ENCODE data around the gene U2AF2. TPM values are rescaled to one million over a fixed set of nuclear protein-coding genes. Genes with fewer than 3 reads are reported as not detected.

The U2AF2 gene
- total RNA-seq, 2 experiments from 2014 or later, result 211 to 264 TPM

GRCh38 chr19:55646889-55647731 lies 7.7 kb upstream of the U2AF2 start:
- TF ChIP-seq EZH2phosphoT487 (IDR thresholded peaks at IDR 0.05; ENCODE audit: borderline replicate concordance, low read depth, low read length), result no peak
- TF ChIP-seq, protein P1, sequence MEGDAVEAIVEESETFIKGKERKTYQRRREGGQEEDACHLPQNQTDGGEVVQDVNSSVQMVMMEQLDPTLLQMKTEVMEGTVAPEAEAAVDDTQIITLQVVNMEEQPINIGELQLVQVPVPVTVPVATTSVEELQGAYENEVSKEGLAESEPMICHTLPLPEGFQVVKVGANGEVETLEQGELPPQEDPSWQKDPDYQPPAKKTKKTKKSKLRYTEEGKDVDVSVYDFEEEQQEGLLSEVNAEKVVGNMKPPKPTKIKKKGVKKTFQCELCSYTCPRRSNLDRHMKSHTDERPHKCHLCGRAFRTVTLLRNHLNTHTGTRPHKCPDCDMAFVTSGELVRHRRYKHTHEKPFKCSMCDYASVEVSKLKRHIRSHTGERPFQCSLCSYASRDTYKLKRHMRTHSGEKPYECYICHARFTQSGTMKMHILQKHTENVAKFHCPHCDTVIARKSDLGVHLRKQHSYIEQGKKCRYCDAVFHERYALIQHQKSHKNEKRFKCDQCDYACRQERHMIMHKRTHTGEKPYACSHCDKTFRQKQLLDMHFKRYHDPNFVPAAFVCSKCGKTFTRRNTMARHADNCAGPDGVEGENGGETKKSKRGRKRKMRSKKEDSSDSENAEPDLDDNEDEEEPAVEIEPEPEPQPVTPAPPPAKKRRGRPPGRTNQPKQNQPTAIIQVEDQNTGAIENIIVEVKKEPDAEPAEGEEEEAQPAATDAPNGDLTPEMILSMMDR (conservative IDR thresholded peaks at IDR 0.05; ENCODE audit: low read length), result no peak
- intact Hi-C loops (cut with micrococcal nuclease; ENCODE audit: unreplicated experiment), result no loop called here
- H4K20me1 ChIP-seq (ENCODE audit: insufficient read depth, low read length), result no peaks in the 10 kb centered on the region
- H2AFZ ChIP-seq (ENCODE audit: low read length), result no peak overlapping the region
- H3K9me3 ChIP-seq (ENCODE audit: low read length), result no peaks in the 10 kb centered on the region
- H3K36me3 ChIP-seq (ENCODE audit: insufficient read depth, low read length), result peaks cover 53% of the 10 kb centered on the region
- H3K79me2 ChIP-seq (ENCODE audit: insufficient read depth, low read depth, low read length), result peaks cover 53% of the 10 kb centered on the region
- DNase-seq (ENCODE audit: low spot score), result peak; percentile 89
- H3K4me3 ChIP-seq (ENCODE audit: low read depth, low read length, poor library complexity, severe bottlenecking), result peak overlapping the region; percentile 72
- peak overlapping the region; percentile 98 for H3K4me2 ChIP-seq (ENCODE audit: low read length)
- peaks cover 51% of the 10 kb centered on the region for H3K4me1 ChIP-seq (ENCODE audit: insufficient read depth, low read length, poor library complexity, severe bottlenecking)
- POLR2A ChIA-PET, result interaction anchor here (0.6 to 1.4 kb wide), 5 partner anchors 10 to 396 kb away, joined by 3 to 4 read pairs (median 3); partner anchors contain the start of genes FIZ1 and ZNF784
- peak overlapping the region; percentile 90 for H3K27ac ChIP-seq (ENCODE audit: low read depth, low read length, poor library complexity, severe bottlenecking)
- H3K9me2 ChIP-seq (ENCODE audit: insufficient read depth, low read length), result no peaks in the 10 kb centered on the region
- CTCF ChIA-PET (ENCODE audit: unreplicated experiment), result interaction anchor here (0.6 to 1.0 kb wide), 2 partner anchors 14 to 295 kb away, joined by 3 read pairs; no protein-coding TSS in a partner anchor
- no TSS peak for BruUV-seq (replicated peaks)

- Histone ChIP-seq H3K36me3 (ENCODE audit: insufficient read depth, low read length) (peaks cover 61% of the 10 kb centered on the region), H4K20me1 (ENCODE audit: insufficient read depth, low read length) (no peaks in the 10 kb centered on the region), H3K4me1 (ENCODE audit: insufficient read depth, low read length, poor library complexity, severe bottlenecking) (peaks cover 44% of the 10 kb centered on the region), H3K4me2 (ENCODE audit: low read length) (peak within 1 kb of the TSS; percentile 98), H2AFZ (ENCODE audit: low read length) (no peak within 1 kb of the TSS), H3K27ac (ENCODE audit: low read depth, low read length, poor library complexity, severe bottlenecking) (peak within 1 kb of the TSS; percentile 90), H3K9me2 (ENCODE audit: insufficient read depth, low read length) (no peaks in the 10 kb centered on the region), H3K79me2 (ENCODE audit: insufficient read depth, low read depth, low read length) (peaks cover 44% of the 10 kb centered on the region), H3K9me3 (ENCODE audit: low read length) (no peaks in the 10 kb centered on the region), H3K4me3 (ENCODE audit: low read depth, low read length, poor library complexity, severe bottlenecking) (peak within 1 kb of the TSS; percentile 72)
- CTCF ChIA-PET (ENCODE audit: unreplicated experiment), result interaction anchor here (0.6 to 1.0 kb wide), 2 partner anchors 15 to 294 kb away, joined by 3 read pairs; no protein-coding TSS in a partner anchor
- BruUV-seq (replicated peaks), result no TSS peak
- intact Hi-C loops (cut with micrococcal nuclease; ENCODE audit: unreplicated experiment), result no loop called here
- POLR2A ChIA-PET, result interaction anchor here (0.6 to 1.1 kb wide), 3 partner anchors 48 to 397 kb away, joined by 3 read pairs; partner anchors contain the start of gene FIZ1
- peak; percentile 85 for DNase-seq (ENCODE audit: low spot score)
- no peak for TF ChIP-seq EZH2phosphoT487 (IDR thresholded peaks at IDR 0.05; ENCODE audit: borderline replicate concordance, low read depth, low read length)
- TF ChIP-seq, protein P1 (conservative IDR thresholded peaks at IDR 0.05; ENCODE audit: low read length), result no peak
Observed at GRCh38 chr19:55647732-55648584, 6.9 kb upstream of the U2AF2 start, which contains the start of gene CCDC106. Gene CCDC106, plus strand, starts transcription at chr19:55648212. Its CDS starts 835 bp downstream, at chr19:55649047.

All from OCI-LY7 (cell line).